OCI-LY3 (cell line): Measurements from ENCODE around the gene PLA2G12B.
"Not testable (repeated sequence)": the region's sequence is repeated elsewhere in the genome, so short reads cannot be mapped to it uniquely, and the experiment has no call there.

Experiments
- H2AFZ ChIP-seq: fragments of 200-600, 300-600 bp; shearing (Covaris generic); 2 replicates; pipeline ENCODE4 v1.6.0; 2014; ENCODE audit warnings: antibody characterized with exemption, low read depth, low read length
- H3K27ac ChIP-seq: fragments of 200-600, 300-600 bp; sonication (generic); 2 replicates; pipeline ENCODE4 v1.5.1; 2014; ENCODE audit warnings: mild to moderate bottlenecking, low read length, moderate library complexity, mixed read lengths
- H3K27me3 ChIP-seq: fragments of 200-600, 300-600 bp; sonication (generic); 2 replicates; pipeline ENCODE4 v1.6.1; 2014; ENCODE audit warnings: low read depth, low read length, mixed read lengths
- H3K36me3 ChIP-seq: fragments of 200-600, 300-600 bp; sonication (generic); replicated peaks from 2 replicates; pipeline ENCODE3; 2014; ENCODE audit warnings: low read depth, low read length, mixed read lengths
- H3K4me1 ChIP-seq: fragments of 300-600, 200-600 bp; sonication (generic); 2 replicates; pipeline ENCODE4 v1.6.1; 2014; ENCODE audit warnings: low read length, mixed read lengths
- H3K4me2 ChIP-seq: fragments of 200-600, 300-600 bp; sonication (generic); 2 replicates; pipeline ENCODE4 v1.6.1; 2014; ENCODE audit warnings: low read length, mixed read lengths
- H3K4me3 ChIP-seq: fragments of 300-600, 200-600 bp; sonication (generic); 2 replicates; pipeline ENCODE4 v1.5.1; 2014; ENCODE audit warnings: antibody characterized with exemption, mild to moderate bottlenecking, low read length, moderate library complexity
- H3K79me2 ChIP-seq: fragments of 300-600, 200-600 bp; shearing (Covaris generic); 2 replicates; pipeline ENCODE4 v1.6.1; 2014; ENCODE audit warnings: mild to moderate bottlenecking, low read length, mixed read lengths
- H3K9ac ChIP-seq: fragments of 300-600, 200-600 bp; shearing (Covaris generic); 2 replicates; pipeline ENCODE4 v1.6.0; 2014; ENCODE audit warnings: mild to moderate bottlenecking, low read length, moderate library complexity
- H3K9me3 ChIP-seq: fragments of 200-600, 300-600 bp; shearing (Covaris generic); 2 replicates; pipeline ENCODE4 v1.6.1; 2014; ENCODE audit warnings: low read length, mixed read lengths; ENCODE audit not compliant: insufficient read depth
- H4K20me1 ChIP-seq: fragments of 200-600, 300-600 bp; sonication (generic); 2 replicates; pipeline ENCODE4 v1.6.1; 2016; ENCODE audit warnings: low read length, mixed read lengths; ENCODE audit not compliant: insufficient read depth
- CTCF ChIP-seq: fragments of 200-600, 300-600 bp; sonication (generic); IDR thresholded peaks from 2 replicates; pipeline ENCODE4 v1.5.1; 2014; ENCODE audit warnings: antibody characterized with exemption, low read length, low read depth
- EZH2phosphoT487 ChIP-seq: fragments of 200-600 bp; shearing (Covaris generic); IDR thresholded peaks from 2 replicates; pipeline ENCODE4 v1.6.1; 2018; ENCODE audit warnings: antibody characterized with exemption, mixed run types, low read depth

Gene PLA2G12B

GRCh38 chr10:72954596-72955554 is at the start of gene PLA2G12B:
TSS of gene PLA2G12B (minus strand) at chr10:72954806. CDS start at chr10:72954685, 121 bp downstream.
- TF ChIP-seq CTCF = no peak
- TF ChIP-seq EZH2phosphoT487 = no peak
- no peaks in the 10 kb centered on the region for H3K36me3 ChIP-seq
- no peaks in the 10 kb centered on the region for H4K20me1 ChIP-seq
- H3K27me3 ChIP-seq = no peaks in the 10 kb centered on the region
- H3K4me3 ChIP-seq = peak within 1 kb of the TSS; percentile 10; the same call in 1 of the 2 replicates
- peak within 1 kb of the TSS; percentile 74; the same call in 1 of the 2 replicates for H2AFZ ChIP-seq
- peaks cover 4% of the 10 kb centered on the region; the same call in 1 of the 2 replicates for H3K4me1 ChIP-seq
- H3K79me2 ChIP-seq = no peaks in the 10 kb centered on the region
- H3K9me3 ChIP-seq = no peaks in the 10 kb centered on the region
- H3K9ac ChIP-seq = no peak within 1 kb of the TSS
- H3K27ac ChIP-seq = no peak within 1 kb of the TSS
- H3K4me2 ChIP-seq = peak within 1 kb of the TSS; percentile 40

GRCh38 chr10:73003822-73004221 is 49.2 kb upstream of the PLA2G12B start:
- H3K4me1 ChIP-seq = no peaks in the 10 kb centered on the region
- peaks cover 25% of the 10 kb centered on the region for H3K36me3 ChIP-seq
- H2AFZ ChIP-seq = no peak overlapping the region
- no peaks in the 10 kb centered on the region for H3K9me3 ChIP-seq
- no peaks in the 10 kb centered on the region for H4K20me1 ChIP-seq
- no peak overlapping the region for H3K27ac ChIP-seq
- no peak overlapping the region for H3K4me3 ChIP-seq
- no peaks in the 10 kb centered on the region for H3K27me3 ChIP-seq
- no peaks in the 10 kb centered on the region for H3K79me2 ChIP-seq
- no peak overlapping the region for H3K9ac ChIP-seq
- TF ChIP-seq CTCF (no peak), EZH2phosphoT487 (no peak)
- H3K4me2 ChIP-seq = no peak overlapping the region

- Histone ChIP-seq H3K36me3 (peaks cover 25% of the 10 kb centered on the region), H3K4me3 (no peak overlapping the region), H3K4me1 (no peaks in the 10 kb centered on the region), H2AFZ (no peak overlapping the region), H3K27ac (no peak overlapping the region), H3K79me2 (no peaks in the 10 kb centered on the region), H3K9ac (no peak overlapping the region), H3K27me3 (no peaks in the 10 kb centered on the region), H3K4me2 (no peak overlapping the region), H4K20me1 (no peaks in the 10 kb centered on the region), H3K9me3 (no peaks in the 10 kb centered on the region)
- TF ChIP-seq EZH2phosphoT487 = no peak
- no peak for TF ChIP-seq CTCF
Observed at GRCh38 chr10:73000973-73001372, 46.4 kb upstream of the PLA2G12B start.

GRCh38 chr10:72997099-72997498 is 42.5 kb upstream of the PLA2G12B start:
- Histone ChIP-seq H3K4me2 (no peak overlapping the region), H3K9ac (no peak overlapping the region), H3K4me3 (no peak overlapping the region), H3K27ac (no peak overlapping the region), H3K79me2 (no peaks in the 10 kb centered on the region), H4K20me1 (no peaks in the 10 kb centered on the region), H3K9me3 (no peaks in the 10 kb centered on the region), H2AFZ (no peak overlapping the region), H3K4me1 (no peaks in the 10 kb centered on the region), H3K27me3 (no peaks in the 10 kb centered on the region), H3K36me3 (peaks cover 12% of the 10 kb centered on the region)
- TF ChIP-seq CTCF (no peak), EZH2phosphoT487 (no peak)

GRCh38 chr10:72995459-72995858 is 40.9 kb upstream of the PLA2G12B start:
- not testable (repeated sequence) for H3K36me3 ChIP-seq, H3K4me3 ChIP-seq, H3K27me3 ChIP-seq, H3K4me2 ChIP-seq, H2AFZ ChIP-seq, H3K9ac ChIP-seq, H4K20me1 ChIP-seq, H3K27ac ChIP-seq, H3K9me3 ChIP-seq, H3K79me2 ChIP-seq, H3K4me1 ChIP-seq

- H3K79me2 ChIP-seq, H3K36me3 ChIP-seq, H2AFZ ChIP-seq, H3K27me3 ChIP-seq, H3K9ac ChIP-seq, H3K4me3 ChIP-seq, H4K20me1 ChIP-seq, H3K4me2 ChIP-seq, H3K4me1 ChIP-seq, H3K27ac ChIP-seq, H3K9me3 ChIP-seq: not testable (repeated sequence)
Observed at GRCh38 chr10:72989771-72990170, 35.2 kb upstream of the PLA2G12B start.
